ENCODE results near the gene FADD. TPM values are rescaled to one million over a fixed set of nuclear protein-coding genes. Genes with fewer than 3 reads are reported as not detected.

The FADD gene
- polyA plus RNA-seq, 2 of the 4 experiments (the other 2 are of a cell fraction), result 30.2 to 59.1 TPM

DNA sequence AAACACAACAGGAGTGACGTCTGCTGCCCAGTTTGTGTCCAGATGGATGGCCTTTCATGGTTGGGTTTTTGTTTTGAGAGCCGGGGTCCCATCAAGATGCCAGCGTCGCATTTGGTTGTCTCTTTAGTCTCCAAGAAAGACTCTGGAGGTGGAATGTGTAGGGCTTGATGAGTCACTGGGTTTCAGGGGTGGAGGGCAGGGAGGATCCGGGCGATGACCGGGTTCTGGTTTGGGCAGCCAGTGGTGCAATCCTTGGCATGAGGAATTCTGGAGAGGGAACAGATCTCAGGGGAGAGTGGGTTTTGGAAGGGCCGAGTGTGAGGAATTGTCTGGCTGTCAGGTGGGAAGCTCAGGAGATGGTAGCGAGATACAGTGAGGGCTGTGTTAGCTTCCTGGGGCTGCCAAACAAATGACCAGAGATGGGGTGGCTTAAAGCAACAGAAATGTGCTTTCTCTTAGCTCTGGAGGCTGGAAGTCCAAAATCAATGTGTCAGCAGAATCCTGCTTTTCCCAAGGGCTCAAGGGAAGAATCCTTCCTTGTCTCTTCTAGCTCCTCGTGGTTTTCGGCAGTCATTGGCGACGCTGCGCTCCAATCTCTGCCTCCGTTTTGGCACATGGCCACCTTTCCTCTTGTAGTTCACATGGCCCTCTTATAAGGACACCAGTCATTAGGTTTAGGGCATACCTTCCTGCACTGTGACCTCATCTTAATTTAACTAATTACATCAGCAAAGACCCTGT lies 41.0 kb downstream of the FADD start:
- ATAC-seq (peak; percentile 65; a peak in 5 of 6 replicates), DNase-seq (ENCODE audit: low read depth in 1 of 2, low spot score in 1 of 2) (peak; percentile 24 to 89), FAIRE-seq (no peak)
- ChIA-PET POLR2A (no interaction called here), CTCF (interaction anchor here (1.1 to 1.4 kb wide), 4 partner anchors 10 to 329 kb away, joined by 3 to 6 read pairs (median 4); no protein-coding TSS in a partner anchor)
- H3K9me3 ChIP-seq, result no peaks in the 10 kb centered on the region
- TF ChIP-seq FOSL2 (IDR thresholded peaks at IDR 0.05), result peak; percentile 41; the same call in 1 of the 2 replicates
- peak; percentile 51 for TF ChIP-seq FOSL2 (CRISPR knock-in tag; IDR thresholded peaks at IDR 0.05)
- TF ChIP-seq HOXA7 (CRISPR knock-in tag; IDR thresholded peaks at IDR 0.05), result no peak
- TF ChIP-seq RAD21 (conservative IDR thresholded peaks at IDR 0.05 in 1 of 2, IDR thresholded peaks at IDR 0.05 in 1 of 2), result no peak
- TF ChIP-seq FOXS1 (CRISPR knock-in tag; IDR thresholded peaks at IDR 0.05), result no peak
- peak; percentile 97 for TF ChIP-seq MAFK (IDR thresholded peaks at IDR 0.05; ENCODE audit: partially characterized antibody)
- TF ChIP-seq EHMT2 (IDR thresholded peaks at IDR 0.05; ENCODE audit: low read depth), result no peak
- no peak for TF ChIP-seq SREBF2 (IDR thresholded peaks at IDR 0.05)
- peak; percentile 13 to 54; a peak in 2 of 4 replicates for TF ChIP-seq CEBPB (IDR thresholded peaks at IDR 0.05)
- H3K4me1 ChIP-seq, result peaks cover 28% of the 10 kb centered on the region
- peak overlapping the region; percentile 52 for H3K4me2 ChIP-seq
- H3K4me3 ChIP-seq, result no peak overlapping the region
- WGBS (ENCODE audit: missing lambda C conversion rate), result 65% methylated on average over 15 of the region's 15 CpGs
- peak overlapping the region; percentile 62 to 71; a peak in 5 of 6 replicates for H3K27ac ChIP-seq

DNA sequence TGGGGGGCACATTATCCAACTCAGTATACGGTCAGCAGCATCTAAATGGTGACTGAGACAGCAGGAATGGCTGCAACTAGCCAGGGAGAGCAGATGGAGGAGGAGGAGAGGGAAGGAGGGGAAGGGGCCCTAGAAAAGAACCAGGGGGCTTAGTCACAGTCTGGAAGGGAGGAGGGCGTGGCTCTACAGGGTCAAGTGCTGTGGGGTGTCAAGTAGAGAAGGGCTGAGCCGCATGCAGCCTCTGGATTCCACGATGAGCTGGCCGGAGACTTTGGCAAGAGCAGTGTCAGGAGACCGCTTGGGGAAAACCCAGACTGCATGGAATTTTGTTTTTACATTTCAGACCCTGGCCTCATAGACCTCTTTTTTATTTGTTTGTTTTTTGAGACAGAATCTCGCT lies 41.6 kb downstream of the FADD start:
- Histone ChIP-seq H3K4me2 (peak overlapping the region; percentile 52), H3K4me1 (peaks cover 28% of the 10 kb centered on the region), H3K9me3 (no peaks in the 10 kb centered on the region), H3K4me3 (no peak overlapping the region), H3K27ac (peak overlapping the region; percentile 62 to 71; a peak in 5 of 6 replicates)
- peak; percentile 64 to 70 for DNase-seq (ENCODE audit: low read depth in 1 of 2, low spot score in 1 of 2)
- 24% methylated on average over 7 of the region's 7 CpGs for WGBS (ENCODE audit: missing lambda C conversion rate)
- TF ChIP-seq HOXB5 (CRISPR knock-in tag; IDR thresholded peaks at IDR 0.05), result no peak
- TF ChIP-seq CEBPB (IDR thresholded peaks at IDR 0.05), result peak in 1 of 2 experiments; percentile 30; a peak in 1 of 4 replicates
- no peak for TF ChIP-seq MAFK (IDR thresholded peaks at IDR 0.05; ENCODE audit: partially characterized antibody)
- TF ChIP-seq EP300 (IDR thresholded peaks at IDR 0.05), result 0 out of 5 replicates have a peak, but pooled peaks of 1 of the 2 experiments have one; percentile 10
- TF ChIP-seq HEYL (CRISPR knock-in tag; IDR thresholded peaks at IDR 0.05), result no peak
- TF ChIP-seq JUNB (IDR thresholded peaks at IDR 0.05), result peak; percentile 40; the same call in 1 of the 2 replicates
- no peak for TF ChIP-seq NPAS2 (CRISPR knock-in tag; IDR thresholded peaks at IDR 0.05; ENCODE audit: borderline replicate concordance)
- TF ChIP-seq GATA3 (IDR thresholded peaks at IDR 0.05; ENCODE audit: borderline replicate concordance), result peak; percentile 55; the same call in 1 of the 2 replicates
- TF ChIP-seq MAX (IDR thresholded peaks at IDR 0.05), result peak; percentile 79
- no peak for TF ChIP-seq FOSL2 (IDR thresholded peaks at IDR 0.05)
- TF ChIP-seq FOSL2 (CRISPR knock-in tag; IDR thresholded peaks at IDR 0.05), result peak; percentile 20
- TF ChIP-seq, protein P1, sequence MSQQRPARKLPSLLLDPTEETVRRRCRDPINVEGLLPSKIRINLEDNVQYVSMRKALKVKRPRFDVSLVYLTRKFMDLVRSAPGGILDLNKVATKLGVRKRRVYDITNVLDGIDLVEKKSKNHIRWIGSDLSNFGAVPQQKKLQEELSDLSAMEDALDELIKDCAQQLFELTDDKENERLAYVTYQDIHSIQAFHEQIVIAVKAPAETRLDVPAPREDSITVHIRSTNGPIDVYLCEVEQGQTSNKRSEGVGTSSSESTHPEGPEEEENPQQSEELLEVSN (IDR thresholded peaks at IDR 0.05; ENCODE audit: borderline replicate concordance, low read depth), result peak; percentile 80
- no peak for TF ChIP-seq EHMT2 (IDR thresholded peaks at IDR 0.05; ENCODE audit: low read depth)
- no peak for FAIRE-seq
- ChIA-PET CTCF (interaction anchor here (1.2 to 1.5 kb wide), 2 partner anchors 12 to 57 kb away, joined by 3 read pairs; no protein-coding TSS in a partner anchor), POLR2A (interaction anchor here (0.6 kb wide), 1 partner anchor 75 kb away, joined by 3 read pairs; no protein-coding TSS in a partner anchor)
- peak; percentile 80 to 81 for ATAC-seq

GRCh38 chr11:70246196-70246595 lies 43.1 kb downstream of the FADD start:
- WGBS (ENCODE audit: missing lambda C conversion rate), result 79% methylated on average over 6 of the region's 8 CpGs
- peaks cover 28% of the 10 kb centered on the region for H3K4me1 ChIP-seq

More at GRCh38 chr11:70246196-70246595, 43.1 kb downstream of the FADD start:
- ChIA-PET CTCF (no interaction called here), POLR2A (no interaction called here)
- peak overlapping the region in 1 of 2 experiments; percentile 71; a peak in 1 of 6 replicates for H3K27ac ChIP-seq
- FAIRE-seq (no peak), ATAC-seq (no peak), DNase-seq (ENCODE audit: low read depth in 1 of 2, low spot score in 1 of 2) (no peak)
- no peak overlapping the region for H3K4me3 ChIP-seq
- no peaks in the 10 kb centered on the region for H3K9me3 ChIP-seq
- TF ChIP-seq NR3C1 (IDR thresholded peaks at IDR 0.05) (no peak), HOXB13 (CRISPR knock-in tag; IDR thresholded peaks at IDR 0.05; ENCODE audit: low read depth) (no peak), JUN (IDR thresholded peaks at IDR 0.05) (no peak), RFX5 (IDR thresholded peaks at IDR 0.05) (no peak), KDM1A (IDR thresholded peaks at IDR 0.05; ENCODE audit: low read depth) (no peak), CEBPB (IDR thresholded peaks at IDR 0.05) (no peak), SMC3 (IDR thresholded peaks at IDR 0.05) (no peak), FOSL2 (IDR thresholded peaks at IDR 0.05) (no peak), FOSL2 (CRISPR knock-in tag; IDR thresholded peaks at IDR 0.05) (no peak), EP300 (IDR thresholded peaks at IDR 0.05) (no peak), TFCP2L1 (CRISPR knock-in tag; IDR thresholded peaks at IDR 0.05) (no peak), HOXA7 (CRISPR knock-in tag; IDR thresholded peaks at IDR 0.05) (no peak), POLR2A (IDR thresholded peaks at IDR 0.05; ENCODE audit: low read length) (no peak), EHMT2 (IDR thresholded peaks at IDR 0.05; ENCODE audit: low read depth) (no peak), HDAC2 (IDR thresholded peaks at IDR 0.05) (no peak), CBX8 (IDR thresholded peaks at IDR 0.05) (no peak)
- TF ChIP-seq, protein P2, sequence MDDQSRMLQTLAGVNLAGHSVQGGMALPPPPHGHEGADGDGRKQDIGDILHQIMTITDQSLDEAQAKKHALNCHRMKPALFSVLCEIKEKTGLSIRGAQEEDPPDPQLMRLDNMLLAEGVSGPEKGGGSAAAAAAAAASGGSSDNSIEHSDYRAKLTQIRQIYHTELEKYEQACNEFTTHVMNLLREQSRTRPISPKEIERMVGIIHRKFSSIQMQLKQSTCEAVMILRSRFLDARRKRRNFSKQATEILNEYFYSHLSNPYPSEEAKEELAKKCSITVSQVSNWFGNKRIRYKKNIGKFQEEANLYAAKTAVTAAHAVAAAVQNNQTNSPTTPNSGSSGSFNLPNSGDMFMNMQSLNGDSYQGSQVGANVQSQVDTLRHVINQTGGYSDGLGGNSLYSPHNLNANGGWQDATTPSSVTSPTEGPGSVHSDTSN (IDR thresholded peaks at IDR 0.05), result no peak
- no peak overlapping the region for H3K4me2 ChIP-seq

Measured in A549 (cell line).